Neural cell (in vitro differentiated cells): ENCODE data around the gene THTPA. TPM values are rescaled to one million over a fixed set of nuclear protein-coding genes. Genes with fewer than 3 reads are reported as not detected.
A peak's percentile ranks its signal among the peaks of the same experiment; 100 is the strongest.

ENCODE experiments used
- H2AFZ ChIP-seq: fragments of 200-600, 300-800 bp; sonication (generic), shearing (Covaris generic); 2 replicates; pipeline ENCODE4 v1.6.0; 2014; ENCODE audit warnings: low read depth, mild to moderate bottlenecking, antibody characterized with exemption, low read length, moderate library complexity
- H3F3A ChIP-seq: fragments of 200-600 bp; shearing (Covaris generic); 2 replicates; pipeline ENCODE4 v1.6.1; 2016; ENCODE audit warnings: mild to moderate bottlenecking, moderate library complexity, mixed read lengths, antibody characterized with exemption, low read length; ENCODE audit not compliant: insufficient read depth, poor library complexity, severe bottlenecking
- H3K27ac ChIP-seq: fragments of 200-600, 300-800 bp; sonication (generic), shearing (Covaris generic); 2 replicates; pipeline ENCODE4 v1.5.1; 2014; ENCODE audit warnings: mild to moderate bottlenecking, low read length, moderate library complexity
- H3K27me3 ChIP-seq: fragments of 300-800, 200-600 bp; sonication (generic), shearing (Covaris generic); 2 replicates; pipeline ENCODE4 v1.6.0; 2014; ENCODE audit warnings: mild to moderate bottlenecking, low read depth, low read length, moderate library complexity; ENCODE audit not compliant: insufficient read depth
- H3K36me3 ChIP-seq: fragments of 300-800, 200-600 bp; sonication (generic), shearing (Covaris generic); 2 replicates; pipeline ENCODE4 v1.5.1; 2014; ENCODE audit warnings: mild to moderate bottlenecking, antibody characterized with exemption, low read length, moderate library complexity; ENCODE audit not compliant: insufficient read depth
- H3K4me2 ChIP-seq: fragments of 300-800, 200-600 bp; sonication (generic), shearing (Covaris generic); 2 replicates; pipeline ENCODE4 v1.6.0; 2014; ENCODE audit warnings: mild to moderate bottlenecking, low read length
- H3K4me3 ChIP-seq: fragments of 300-800, 200-600 bp; sonication (generic), shearing (Covaris generic); 2 replicates; pipeline ENCODE4 v1.5.1; 2014; ENCODE audit warnings: mild to moderate bottlenecking, low read length, moderate library complexity
- H3K79me2 ChIP-seq: fragments of 200-600 bp; shearing (Covaris generic); replicated peaks from 2 replicates; pipeline ENCODE4 v1.6.0; 2014; ENCODE audit warnings: mild to moderate bottlenecking, low read length, moderate library complexity; ENCODE audit not compliant: insufficient read depth
- H3K9ac ChIP-seq: fragments of 300-800, 200-600 bp; sonication (generic), shearing (Covaris generic); 2 replicates; pipeline ENCODE4 v1.6.1; 2016; ENCODE audit warnings: mild to moderate bottlenecking, low read length, mixed read lengths
- H3K9me2 ChIP-seq: fragments of 200-600 bp; shearing (Covaris generic); 2 replicates; pipeline ENCODE4 v1.6.1; 2016; ENCODE audit warnings: mild to moderate bottlenecking, low read length, mixed read lengths; ENCODE audit not compliant: insufficient read depth
- H3K9me3 ChIP-seq: fragments of 200-600, 300-800 bp; sonication (generic), shearing (Covaris generic); 2 replicates; pipeline ENCODE4 v1.6.1; 2016; ENCODE audit warnings: mild to moderate bottlenecking, mixed run types, low read length, moderate library complexity, mixed read lengths
- H4K20me1 ChIP-seq: fragments of 200-600 bp; shearing (Covaris generic); 2 replicates; pipeline ENCODE4 v1.6.1; 2016; ENCODE audit warnings: mild to moderate bottlenecking, mixed run types; ENCODE audit not compliant: insufficient read depth
- CTCF ChIP-seq: fragments of 450-650 bp; IDR thresholded peaks from 2 replicates; pipeline ENCODE4 v1.5.1; 2014; ENCODE audit warnings: antibody characterized with exemption, mild to moderate bottlenecking, moderate library complexity; ENCODE audit not compliant: poor library complexity, severe bottlenecking
- EP300 ChIP-seq: fragments of 450-650 bp; conservative IDR thresholded peaks from 2 replicates; pipeline ENCODE4 v1.6.1; 2014; ENCODE audit warnings: antibody characterized with exemption, mild to moderate bottlenecking, moderate library complexity; ENCODE audit not compliant: poor library complexity, severe bottlenecking
- EZH2 ChIP-seq: fragments of 200-600, 300-800 bp; shearing (Covaris generic), sonication (generic); IDR thresholded peaks from 2 replicates; pipeline ENCODE4 v1.6.1; 2014; ENCODE audit warnings: antibody characterized with exemption, low read length, borderline replicate concordance, mild to moderate bottlenecking; ENCODE audit not compliant: insufficient read depth, poor library complexity, severe bottlenecking
- MXI1 ChIP-seq: fragments of 450-650 bp; conservative IDR thresholded peaks from 2 replicates; pipeline ENCODE4 v1.6.1; 2014; ENCODE audit warnings: antibody characterized with exemption, mild to moderate bottlenecking; ENCODE audit not compliant: poor library complexity, severe bottlenecking
- POLR2AphosphoS5 ChIP-seq: IDR thresholded peaks from 2 replicates; pipeline ENCODE4 v1.6.1; 2012
- RAD21 ChIP-seq: fragments of 450-650 bp; conservative IDR thresholded peaks from 2 replicates; pipeline ENCODE4 v1.6.1; 2014; ENCODE audit warnings: antibody characterized with exemption, mild to moderate bottlenecking, moderate library complexity
- SMC3 ChIP-seq: fragments of 450-650 bp; conservative IDR thresholded peaks from 2 replicates; pipeline ENCODE4 v1.6.1; 2014; ENCODE audit warnings: antibody characterized with exemption, mild to moderate bottlenecking, moderate library complexity; ENCODE audit not compliant: poor library complexity
- TAF1 ChIP-seq: IDR thresholded peaks from 2 replicates; pipeline ENCODE4 v1.6.1; 2012; ENCODE audit warnings: low read depth
- polyA plus RNA-seq: library from polyadenylated mRNA; depleted of rRNA; stranded (reverse); fragments of >200 nt; gene quantifications from 2 replicates; pipeline ENCODE4 v1.2.3, GENCODE V29; 2014
- TF ChIP-seq, protein P1 (sequence below): IDR thresholded peaks from 2 replicates; pipeline ENCODE4 v1.6.1; 2012; ENCODE audit warnings: borderline replicate concordance

The THTPA gene
- polyA plus RNA-seq, 1 donor from 2014 or later, result 51.3 TPM

DNA sequence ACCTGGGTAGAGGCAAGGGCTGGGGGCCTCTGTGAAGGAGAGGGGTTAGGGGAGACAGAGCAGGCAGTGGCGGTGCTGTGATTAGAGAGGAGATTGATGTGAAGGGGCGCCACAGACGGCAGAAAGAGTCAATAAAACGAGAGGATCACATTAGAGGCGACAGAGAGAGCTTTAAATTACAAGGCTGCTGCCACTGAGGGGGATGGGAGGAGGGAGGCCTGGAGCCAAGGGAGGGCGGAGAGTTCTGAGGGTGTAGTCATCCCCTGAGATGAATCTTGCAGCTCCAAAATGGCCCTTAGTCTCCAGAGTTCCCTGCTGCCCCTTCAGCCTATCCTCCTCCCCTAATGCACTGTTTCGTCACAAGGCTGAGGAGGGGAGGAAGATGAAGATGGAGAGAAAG is 17.3 kb upstream of the THTPA start:
- Histone ChIP-seq H4K20me1 (no peaks in the 10 kb centered on the region), H3K9me2 (no peaks in the 10 kb centered on the region), H3K9ac (peak overlapping the region; percentile 62), H2AFZ (no peak overlapping the region), H3K4me3 (peak overlapping the region; percentile 54), H3K9me3 (no peaks in the 10 kb centered on the region), H3K27me3 (no peaks in the 10 kb centered on the region), H3K4me2 (peak overlapping the region; percentile 63), H3K79me2 (peaks cover 7% of the 10 kb centered on the region), H3K27ac (peak overlapping the region; percentile 91), H3F3A (no peaks in the 10 kb centered on the region), H3K36me3 (peaks cover 5% of the 10 kb centered on the region)
- TF ChIP-seq EP300 (peak; percentile 24), RAD21 (no peak), POLR2AphosphoS5 (peak; percentile 76)

- H2AFZ ChIP-seq, result no peak overlapping the region
- H3K4me2 ChIP-seq, result peak overlapping the region; percentile 61
- H3K9ac ChIP-seq, result peak overlapping the region; percentile 62
These were observed 16.6 kb upstream of the THTPA start for GRCh38 chr14:23539248-23540140.

More at GRCh38 chr14:23539248-23540140, 16.6 kb upstream of the THTPA start:
- Histone ChIP-seq H3K27me3 (no peaks in the 10 kb centered on the region), H3K9me2 (no peaks in the 10 kb centered on the region), H3K79me2 (peaks cover 12% of the 10 kb centered on the region), H3F3A (no peaks in the 10 kb centered on the region), H3K36me3 (peaks cover 5% of the 10 kb centered on the region), H3K9me3 (no peaks in the 10 kb centered on the region), H3K27ac (peak overlapping the region; percentile 91), H3K4me3 (peak overlapping the region; percentile 54), H4K20me1 (no peaks in the 10 kb centered on the region)
- peak; percentile 75 for TF ChIP-seq CTCF
- no peak for TF ChIP-seq EP300
- no peak for TF ChIP-seq MXI1
- no peak for TF ChIP-seq POLR2AphosphoS5
- TF ChIP-seq EZH2, result no peak
- TF ChIP-seq SMC3, result peak; percentile 71
- no peak for TF ChIP-seq TAF1
- peak; percentile 66 for TF ChIP-seq RAD21
- TF ChIP-seq, protein P1, sequence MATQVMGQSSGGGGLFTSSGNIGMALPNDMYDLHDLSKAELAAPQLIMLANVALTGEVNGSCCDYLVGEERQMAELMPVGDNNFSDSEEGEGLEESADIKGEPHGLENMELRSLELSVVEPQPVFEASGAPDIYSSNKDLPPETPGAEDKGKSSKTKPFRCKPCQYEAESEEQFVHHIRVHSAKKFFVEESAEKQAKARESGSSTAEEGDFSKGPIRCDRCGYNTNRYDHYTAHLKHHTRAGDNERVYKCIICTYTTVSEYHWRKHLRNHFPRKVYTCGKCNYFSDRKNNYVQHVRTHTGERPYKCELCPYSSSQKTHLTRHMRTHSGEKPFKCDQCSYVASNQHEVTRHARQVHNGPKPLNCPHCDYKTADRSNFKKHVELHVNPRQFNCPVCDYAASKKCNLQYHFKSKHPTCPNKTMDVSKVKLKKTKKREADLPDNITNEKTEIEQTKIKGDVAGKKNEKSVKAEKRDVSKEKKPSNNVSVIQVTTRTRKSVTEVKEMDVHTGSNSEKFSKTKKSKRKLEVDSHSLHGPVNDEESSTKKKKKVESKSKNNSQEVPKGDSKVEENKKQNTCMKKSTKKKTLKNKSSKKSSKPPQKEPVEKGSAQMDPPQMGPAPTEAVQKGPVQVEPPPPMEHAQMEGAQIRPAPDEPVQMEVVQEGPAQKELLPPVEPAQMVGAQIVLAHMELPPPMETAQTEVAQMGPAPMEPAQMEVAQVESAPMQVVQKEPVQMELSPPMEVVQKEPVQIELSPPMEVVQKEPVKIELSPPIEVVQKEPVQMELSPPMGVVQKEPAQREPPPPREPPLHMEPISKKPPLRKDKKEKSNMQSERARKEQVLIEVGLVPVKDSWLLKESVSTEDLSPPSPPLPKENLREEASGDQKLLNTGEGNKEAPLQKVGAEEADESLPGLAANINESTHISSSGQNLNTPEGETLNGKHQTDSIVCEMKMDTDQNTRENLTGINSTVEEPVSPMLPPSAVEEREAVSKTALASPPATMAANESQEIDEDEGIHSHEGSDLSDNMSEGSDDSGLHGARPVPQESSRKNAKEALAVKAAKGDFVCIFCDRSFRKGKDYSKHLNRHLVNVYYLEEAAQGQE, result no peak
